ENCODE results near the gene SH3BGRL3.
"Not testable (repeated sequence)": the region's sequence is repeated elsewhere in the genome, so short reads cannot be mapped to it uniquely, and the experiment has no call there.

SH3BGRL3 gene

GRCh38 chr1:26318338-26319064 lies 38.6 kb downstream of the SH3BGRL3 start:
- DNase-seq: no peak

- DNase-seq: no peak
Observed at GRCh38 chr1:26320896-26321295, 41.0 kb downstream of the SH3BGRL3 start.

- DNase-seq: no peak
Observed at GRCh38 chr1:26321315-26322041, 41.6 kb downstream of the SH3BGRL3 start.

GRCh38 chr1:26322042-26322331 lies 42.1 kb downstream of the SH3BGRL3 start:
- no peak for DNase-seq

- no peak for DNase-seq
Observed at GRCh38 chr1:26323382-26323781, 43.5 kb downstream of the SH3BGRL3 start.

GRCh38 chr1:26324550-26324949 lies 44.7 kb downstream of the SH3BGRL3 start:
- DNase-seq: no peak

- DNase-seq: no peak
Observed at GRCh38 chr1:26327956-26328362, 48.1 kb downstream of the SH3BGRL3 start.

GRCh38 chr1:26328597-26328996 lies 48.7 kb downstream of the SH3BGRL3 start:
- DNase-seq: no peak

- not testable (repeated sequence) for DNase-seq
Observed at GRCh38 chr1:26329380-26329779, 49.5 kb downstream of the SH3BGRL3 start.

- no peak for DNase-seq
Observed at GRCh38 chr1:26330276-26330675, 50.4 kb downstream of the SH3BGRL3 start.
